Epithelial cell of proximal tubule (primary cell): ENCODE data around the gene C1orf226. TPM values are rescaled to one million over a fixed set of nuclear protein-coding genes. Genes with fewer than 3 reads are reported as not detected.
"Not testable (repeated sequence)": the region's sequence is repeated elsewhere in the genome, so short reads cannot be mapped to it uniquely, and the experiment has no call there.

ENCODE experiments used
- DNase-seq: peaks from one replicate; pipeline ENCODE4 v3.0.0-alpha.2; 2011; ENCODE audit warnings: low read depth
- H3K4me3 ChIP-seq: 2 replicates; pipeline ENCODE4 v1.5.1; 2011; ENCODE audit warnings: low read depth, mild to moderate bottlenecking, low read length
- total RNA-seq: library from RNA; depleted of rRNA; stranded (reverse); fragments of >200 nt; gene quantifications from 2 replicates; pipeline ENCODE4 v1.2.3, GENCODE V29; 2015
- TF ChIP-seq, protein P1 (sequence below): conservative IDR thresholded peaks from 2 replicates; pipeline ENCODE4 v1.5.1; 2012; ENCODE audit warnings: low read depth, mild to moderate bottlenecking, low read length

C1orf226 gene
- total RNA-seq, 1 donor from 2014 or later: 5.9 TPM

GRCh38 chr1:162347281-162347680 lies 34.2 kb upstream of the C1orf226 start:
- TF ChIP-seq, protein P1, sequence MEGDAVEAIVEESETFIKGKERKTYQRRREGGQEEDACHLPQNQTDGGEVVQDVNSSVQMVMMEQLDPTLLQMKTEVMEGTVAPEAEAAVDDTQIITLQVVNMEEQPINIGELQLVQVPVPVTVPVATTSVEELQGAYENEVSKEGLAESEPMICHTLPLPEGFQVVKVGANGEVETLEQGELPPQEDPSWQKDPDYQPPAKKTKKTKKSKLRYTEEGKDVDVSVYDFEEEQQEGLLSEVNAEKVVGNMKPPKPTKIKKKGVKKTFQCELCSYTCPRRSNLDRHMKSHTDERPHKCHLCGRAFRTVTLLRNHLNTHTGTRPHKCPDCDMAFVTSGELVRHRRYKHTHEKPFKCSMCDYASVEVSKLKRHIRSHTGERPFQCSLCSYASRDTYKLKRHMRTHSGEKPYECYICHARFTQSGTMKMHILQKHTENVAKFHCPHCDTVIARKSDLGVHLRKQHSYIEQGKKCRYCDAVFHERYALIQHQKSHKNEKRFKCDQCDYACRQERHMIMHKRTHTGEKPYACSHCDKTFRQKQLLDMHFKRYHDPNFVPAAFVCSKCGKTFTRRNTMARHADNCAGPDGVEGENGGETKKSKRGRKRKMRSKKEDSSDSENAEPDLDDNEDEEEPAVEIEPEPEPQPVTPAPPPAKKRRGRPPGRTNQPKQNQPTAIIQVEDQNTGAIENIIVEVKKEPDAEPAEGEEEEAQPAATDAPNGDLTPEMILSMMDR: no peak
- H3K4me3 ChIP-seq: no peak overlapping the region
- no peak for DNase-seq

DNA sequence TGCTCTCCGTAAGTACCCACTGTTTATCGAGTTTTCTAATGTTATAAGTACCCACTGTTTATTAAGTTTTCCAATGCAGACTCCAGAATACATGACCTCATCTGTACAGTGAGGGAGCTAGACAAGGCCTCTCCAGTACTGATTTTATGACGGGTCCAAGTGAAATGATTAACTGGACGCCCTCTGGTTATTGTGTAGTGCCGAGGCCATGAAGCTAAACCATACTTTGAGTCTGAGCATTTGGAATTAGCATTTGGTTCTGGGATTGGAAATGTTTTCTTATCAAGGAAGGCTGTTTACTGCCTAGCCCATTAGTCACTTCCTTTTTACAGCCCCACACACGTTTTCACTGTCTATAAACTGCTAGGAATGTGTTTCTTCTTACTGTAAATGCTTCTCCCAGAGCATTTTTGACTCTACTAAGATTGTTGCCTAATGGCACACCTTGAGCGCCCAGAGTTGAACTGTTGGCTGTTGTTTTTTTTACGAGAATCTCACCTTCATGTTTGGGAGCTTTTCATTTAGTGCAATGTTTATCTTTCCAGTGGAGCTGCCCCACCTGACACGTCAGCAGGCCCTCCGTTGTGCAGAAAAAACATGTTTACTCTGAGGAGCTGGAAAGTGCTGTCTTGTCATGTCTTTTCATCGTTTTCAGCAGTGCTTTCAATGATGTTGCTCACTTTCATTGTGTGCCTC lies 31.7 kb upstream of the C1orf226 start:
- DNase-seq: peak; percentile 90
- no peak overlapping the region for H3K4me3 ChIP-seq
- TF ChIP-seq, protein P1: no peak

DNA sequence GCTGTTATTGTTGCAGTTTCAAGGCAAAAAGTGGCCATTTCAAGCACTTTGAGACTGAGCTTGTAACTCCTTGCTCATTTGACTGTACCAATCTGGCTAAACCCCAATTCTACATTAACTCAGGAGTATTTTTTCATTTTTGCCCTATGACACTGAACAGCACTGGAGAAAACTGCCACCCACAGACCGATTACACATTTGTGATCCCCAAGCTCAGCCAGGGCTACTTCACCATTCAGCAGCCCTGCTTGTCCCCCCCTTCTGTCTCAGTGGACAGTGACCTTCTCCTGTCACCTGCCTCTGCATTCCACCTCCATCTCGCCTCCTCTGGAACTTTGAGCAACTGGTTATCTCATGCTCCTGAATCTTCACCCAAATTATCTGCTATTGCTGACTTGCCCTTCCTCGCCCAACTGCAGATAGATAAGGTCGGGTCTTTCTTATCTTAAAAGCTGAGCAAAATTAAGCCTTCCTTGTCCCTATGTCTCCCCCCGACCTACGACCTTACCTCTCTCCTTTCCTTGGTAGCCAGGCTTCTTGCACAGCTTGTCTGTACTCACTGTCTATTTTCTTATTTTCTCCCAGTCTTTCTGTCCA lies 30.2 kb upstream of the C1orf226 start:
- TF ChIP-seq, protein P1: no peak
- H3K4me3 ChIP-seq: no peak overlapping the region
- DNase-seq: no peak

DNA sequence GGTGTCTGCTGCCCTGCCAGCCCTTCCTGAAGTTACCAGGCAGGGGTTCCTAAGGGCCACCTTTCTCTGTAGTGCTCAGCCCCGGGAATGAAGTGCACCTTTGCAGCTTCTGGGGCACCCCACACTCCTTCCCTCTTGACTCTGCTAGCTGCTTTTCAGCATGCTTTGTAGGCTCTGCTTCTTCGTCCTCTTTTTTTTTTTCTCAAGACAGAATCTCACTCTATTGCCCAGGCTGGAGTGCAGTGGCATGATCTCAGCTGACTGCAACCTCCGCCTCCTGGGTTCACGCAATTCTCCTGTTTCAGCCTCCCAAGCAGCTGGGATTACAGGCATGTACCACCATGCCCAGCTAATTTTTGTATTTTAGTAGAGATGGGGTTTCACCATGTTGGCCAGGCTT lies 29.7 kb upstream of the C1orf226 start:
- not testable (repeated sequence) for H3K4me3 ChIP-seq, DNase-seq

DNA sequence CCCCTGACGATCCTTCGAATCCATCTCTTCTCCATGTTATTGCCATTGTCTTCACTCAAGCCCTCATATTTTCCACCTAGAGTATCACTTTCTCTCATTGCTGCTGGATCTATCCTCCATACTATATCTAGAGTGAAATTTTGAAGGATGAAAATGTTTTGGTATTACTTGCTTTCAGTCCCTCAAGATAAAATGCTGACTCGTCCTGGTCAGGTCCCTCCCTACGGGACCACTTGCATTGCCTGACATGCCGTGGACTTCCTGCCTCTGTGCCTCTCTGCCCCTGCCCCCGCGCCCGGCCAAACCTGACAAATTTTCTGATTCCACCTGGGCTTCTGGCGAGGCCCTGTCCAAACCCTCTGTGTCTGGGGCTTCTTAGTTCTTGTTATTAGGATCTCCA lies 28.4 kb upstream of the C1orf226 start:
- TF ChIP-seq, protein P1: no peak
- no peak overlapping the region for H3K4me3 ChIP-seq
- no peak for DNase-seq

- no peak for DNase-seq
- H3K4me3 ChIP-seq: no peak overlapping the region
- TF ChIP-seq, protein P1: no peak
These were observed 27.8 kb upstream of the C1orf226 start for GRCh38 chr1:162353702-162354101.

DNA sequence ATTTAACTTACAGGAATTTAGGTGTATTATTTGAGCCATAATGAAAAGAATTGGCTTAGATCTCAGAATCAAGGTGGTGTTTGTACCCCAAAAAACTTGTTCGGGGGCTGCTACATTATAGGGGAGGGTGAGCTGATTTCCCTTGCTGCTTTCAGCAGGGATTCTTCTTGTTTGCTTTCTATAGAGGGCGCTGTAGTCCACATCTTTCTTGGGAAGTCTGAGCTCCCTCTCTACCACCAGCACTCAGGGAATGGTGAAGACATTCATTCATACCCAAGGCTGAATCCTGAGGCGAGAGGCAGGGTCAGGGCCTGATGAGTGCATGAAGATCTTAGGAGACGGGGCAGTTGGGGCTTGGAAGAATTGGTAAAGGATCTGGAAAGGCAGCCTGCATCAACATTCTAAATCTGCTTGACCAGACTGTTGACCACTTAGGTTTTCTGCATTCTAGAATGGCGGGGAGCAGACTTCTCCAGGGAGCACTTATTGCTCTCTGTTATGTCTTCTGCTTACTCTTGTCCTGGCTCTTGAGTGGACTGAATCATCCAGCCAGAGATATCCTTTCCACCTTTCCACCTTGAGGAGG lies 23.8 kb upstream of the C1orf226 start:
- DNase-seq: peak; percentile 1
- TF ChIP-seq, protein P1: peak; percentile 69
- H3K4me3 ChIP-seq: no peak overlapping the region
